HG03521 (cell line): ENCODE results near the gene MBD6.
"Not testable (repeated sequence)": the region's sequence is repeated elsewhere in the genome, so short reads cannot be mapped to it uniquely, and the experiment has no call there.

Experiments
- ATAC-seq: cut with Tn5 transposase; IDR thresholded peaks from one replicate; pipeline ENCODE4 v1.9.1; 2021; ENCODE audit warnings: mild to moderate bottlenecking, moderate library complexity; ENCODE audit not compliant: unreplicated experiment

The MBD6 gene

DNA sequence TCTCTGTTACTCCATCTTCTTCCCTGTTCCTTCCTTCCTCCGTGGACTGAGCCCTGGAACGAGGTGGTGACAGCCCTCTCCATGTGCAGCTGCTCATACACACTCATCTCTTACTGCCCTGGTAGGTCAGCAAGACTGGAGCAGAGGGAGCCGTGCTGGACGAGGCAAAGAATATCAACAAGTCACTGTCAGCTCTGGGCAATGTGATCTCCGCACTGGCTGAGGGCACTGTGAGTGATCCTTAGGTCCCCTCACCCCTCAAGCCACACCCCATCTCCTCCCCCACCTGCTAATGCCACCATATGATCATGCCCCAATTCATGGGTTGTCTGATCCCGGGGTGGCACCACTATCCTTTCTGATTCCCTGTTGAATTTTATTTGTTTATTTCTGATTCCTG, 46.2 kb downstream of the MBD6 start:
- ATAC-seq: no peak

GRCh38 chr12:57569858-57570257, 47.2 kb downstream of the MBD6 start:
- ATAC-seq: no peak

DNA sequence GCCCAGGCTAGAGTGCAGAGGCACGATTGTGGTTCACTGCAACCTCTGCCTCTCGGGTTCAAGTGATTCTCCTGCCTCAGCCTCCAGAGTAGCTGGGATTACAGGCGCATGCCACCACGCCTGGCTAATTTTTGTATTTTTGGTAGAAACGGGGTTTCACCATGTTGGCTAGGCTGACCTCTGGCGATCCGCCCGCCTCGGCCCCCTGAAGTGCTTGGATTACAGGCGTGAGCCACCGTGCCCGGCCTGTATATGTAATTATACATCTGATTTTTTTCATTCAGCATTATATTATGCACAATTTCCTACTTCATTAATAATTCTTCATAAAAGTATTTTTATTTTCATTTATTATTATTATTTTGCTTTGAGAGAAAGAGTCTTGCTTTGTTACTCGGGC, 47.8 kb downstream of the MBD6 start:
- ATAC-seq: not testable (repeated sequence)

DNA sequence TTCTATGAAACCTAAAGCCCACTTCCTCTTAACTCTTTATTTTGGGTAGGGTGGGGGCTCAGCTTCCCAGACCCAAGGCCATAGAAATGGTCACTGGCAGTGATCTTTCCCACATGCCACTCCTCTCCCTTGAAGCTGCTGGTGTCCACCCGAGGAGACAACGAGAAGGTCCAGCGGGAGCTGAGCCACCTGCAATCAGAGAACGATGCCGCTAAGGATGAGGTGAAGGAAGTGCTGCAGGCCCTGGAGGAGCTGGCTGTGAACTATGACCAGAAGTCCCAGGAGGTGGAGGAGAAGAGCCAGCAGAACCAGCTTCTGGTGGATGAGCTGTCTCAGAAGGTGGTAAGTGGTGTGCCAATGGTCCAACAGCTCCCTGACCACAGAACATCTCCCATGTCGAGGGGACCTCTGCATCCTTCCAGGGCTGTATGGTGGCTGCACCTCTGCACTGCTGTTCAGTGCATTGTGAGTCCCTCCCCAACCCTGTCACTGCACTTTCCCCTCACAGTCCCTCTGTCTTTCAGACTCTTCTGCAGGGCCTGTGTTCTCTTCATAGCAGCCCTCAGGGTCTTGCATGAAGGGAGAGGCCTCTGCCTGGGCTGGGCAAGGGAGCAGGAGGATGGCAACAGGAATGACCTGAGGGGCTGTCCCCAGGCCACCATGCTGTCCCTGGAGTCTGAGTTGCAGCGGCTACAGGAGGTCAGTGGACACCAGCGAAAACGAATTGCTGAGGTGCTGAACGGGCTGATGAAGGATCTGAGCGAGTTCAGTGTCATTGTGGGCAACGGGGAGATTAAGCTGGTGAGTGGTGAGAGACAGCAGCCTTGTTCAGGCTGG, 49.5 kb downstream of the MBD6 start:
- ATAC-seq: no peak

DNA sequence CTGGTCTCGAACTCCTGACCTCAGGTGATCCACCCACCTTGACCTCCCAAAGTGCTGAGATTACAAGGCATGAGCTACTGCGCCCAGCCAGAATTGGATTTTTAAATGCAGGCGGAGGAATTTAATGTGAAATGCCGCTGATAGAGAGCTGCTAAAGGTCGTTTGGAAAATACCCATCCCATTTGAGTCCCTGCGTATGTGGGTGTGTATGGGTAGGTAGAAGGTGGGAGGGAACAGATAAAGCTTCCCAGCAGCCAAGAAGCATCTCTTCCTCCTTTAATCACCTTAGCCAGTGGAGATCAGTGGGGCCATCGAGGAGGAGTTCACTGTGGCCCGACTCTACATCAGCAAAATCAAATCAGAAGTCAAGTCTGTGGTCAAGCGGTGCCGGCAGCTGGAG, 52.2 kb downstream of the MBD6 start:
- no peak for ATAC-seq

- ATAC-seq: no peak
These were observed 53.4 kb downstream of the MBD6 start for GRCh38 chr12:57575771-57576612.

- no peak for ATAC-seq
These were observed 54.1 kb downstream of the MBD6 start for GRCh38 chr12:57576613-57577160.

DNA sequence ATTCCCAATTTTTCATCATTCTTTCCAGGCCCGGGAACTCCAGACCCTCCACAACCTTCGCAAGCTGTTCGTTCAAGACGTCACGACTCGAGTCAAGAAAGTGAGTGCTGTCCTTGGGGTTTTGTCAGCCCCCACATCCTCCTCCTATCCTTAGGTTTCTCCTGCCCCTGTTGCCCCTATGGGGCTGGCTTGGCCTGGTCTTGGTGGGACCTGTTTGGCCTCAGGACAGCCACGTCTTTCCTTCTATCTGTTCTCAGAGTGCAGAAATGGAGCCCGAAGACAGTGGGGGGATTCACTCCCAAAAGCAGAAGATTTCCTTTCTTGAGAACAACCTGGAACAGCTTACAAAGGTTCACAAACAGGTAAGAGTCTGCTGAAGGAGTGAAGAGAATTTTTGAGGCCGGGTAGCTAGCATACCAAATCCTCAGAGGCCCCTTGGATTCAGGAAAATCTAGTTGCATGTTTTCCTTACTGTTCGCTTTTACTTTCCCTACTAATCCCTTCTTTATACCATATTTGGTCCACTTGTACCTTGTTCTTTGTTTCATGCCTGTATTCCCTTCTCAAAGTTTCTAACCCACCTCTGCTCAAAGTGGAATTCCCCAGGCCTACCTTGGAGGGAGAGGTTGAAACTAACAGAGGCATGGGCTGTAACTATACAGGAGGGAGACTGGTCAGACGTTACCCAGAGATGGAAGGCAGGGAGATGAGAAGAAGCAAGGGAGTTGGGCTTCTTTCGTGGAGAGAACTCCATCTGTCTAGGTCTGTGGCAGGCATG, 55.5 kb downstream of the MBD6 start:
- no peak for ATAC-seq

DNA sequence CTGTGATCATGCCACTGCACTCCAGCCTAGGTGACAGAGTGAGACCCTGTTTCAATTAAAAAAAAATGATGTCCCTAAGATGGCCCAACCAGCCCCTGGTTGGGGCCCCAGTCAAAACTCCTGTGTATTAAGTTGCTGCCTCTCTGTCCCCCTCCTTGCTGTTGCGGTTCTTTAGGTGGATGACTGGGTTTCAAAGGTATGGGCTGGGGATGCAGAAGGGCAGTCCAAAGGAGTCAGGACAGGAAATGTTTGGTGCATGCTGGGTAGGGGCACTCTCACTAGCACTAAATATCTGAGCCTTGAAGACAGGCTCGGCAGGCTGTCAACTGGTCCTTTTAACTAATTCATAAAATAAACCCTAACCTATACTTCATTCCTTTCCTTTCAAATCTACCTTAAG, 56.4 kb downstream of the MBD6 start:
- no peak for ATAC-seq
